A673 (cell line): ENCODE measurements around the gene CCDC197. TPM values are rescaled to one million over a fixed set of nuclear protein-coding genes. Genes with fewer than 3 reads are reported as not detected.

Experiments used
- BruUV-seq: library from RNA; stranded (reverse); fragments of 400-500 nt; replicated peaks from 2 replicates; lab custom pipeline; 2021; lab: Mats Ljungman, UMichigan
- CTCF ChIA-PET: fragments of 300-600 bp; sonication (Branson Sonifier 250); formaldehyde crosslinking; loops from one replicate; lab custom pipeline; 2022; ENCODE audit warnings: antibody characterized with exemption; lab: Charles Lee
- POLR2A ChIA-PET: fragments of 300-600 bp; sonication (Branson Sonifier 250); formaldehyde crosslinking; loops from one replicate; lab custom pipeline; 2022; ENCODE audit warnings: antibody characterized with exemption; ENCODE audit not compliant: low non-redundant PET; lab: Charles Lee
- DNase-seq: peaks from one replicate; pipeline ENCODE4 v3.0.0-alpha.2; 2015; ENCODE audit warnings: low spot score
- H3K27ac ChIP-seq: fragments of 200-600 bp; sonication (generic); 2 replicates; pipeline ENCODE4 v1.5.1; 2016; ENCODE audit warnings: mixed run types, low read depth, mild to moderate bottlenecking, mixed read lengths, antibody characterized with exemption, low read length; ENCODE audit not compliant: poor library complexity, severe bottlenecking
- H3K27me3 ChIP-seq: fragments of 200-600 bp; sonication (generic); replicated peaks from 2 replicates; pipeline ENCODE4 v1.6.1; 2017; ENCODE audit warnings: mixed run types, low read depth, mild to moderate bottlenecking, mixed read lengths, antibody characterized with exemption, low read length; ENCODE audit not compliant: insufficient read depth, poor library complexity
- H3K36me3 ChIP-seq: fragments of 200-600 bp; sonication (generic); 2 replicates; pipeline ENCODE4 v1.6.1; 2016; ENCODE audit warnings: mixed run types, mild to moderate bottlenecking, mixed read lengths, antibody characterized with exemption, low read length; ENCODE audit not compliant: insufficient read depth, poor library complexity, severe bottlenecking
- H3K4me1 ChIP-seq: fragments of 200-600 bp; sonication (generic); 2 replicates; pipeline ENCODE4 v1.6.1; 2017; ENCODE audit warnings: mixed run types, mild to moderate bottlenecking, mixed read lengths, antibody characterized with exemption, low read length; ENCODE audit not compliant: insufficient read depth, poor library complexity, severe bottlenecking
- H3K4me3 ChIP-seq: fragments of 200-600 bp; sonication (generic); 2 replicates; pipeline ENCODE4 v1.5.1; 2016; ENCODE audit warnings: low read depth, mixed run types, mild to moderate bottlenecking, mixed read lengths, low read length; ENCODE audit not compliant: poor library complexity, severe bottlenecking
- H3K9me3 ChIP-seq: fragments of 200-600 bp; sonication (generic); 2 replicates; pipeline ENCODE4 v1.6.1; 2016; ENCODE audit warnings: mixed run types, low read depth, mild to moderate bottlenecking, mixed read lengths, antibody characterized with exemption, low read length; ENCODE audit not compliant: poor library complexity, severe bottlenecking
- EZH2 ChIP-seq: fragments of 200-600 bp; sonication (generic); IDR thresholded peaks from 2 replicates; pipeline ENCODE4 v1.6.1; 2017; ENCODE audit warnings: borderline replicate concordance, low read depth, mild to moderate bottlenecking, mixed read lengths, antibody characterized with exemption, low read length; ENCODE audit not compliant: poor library complexity, severe bottlenecking
- intact Hi-C: fragments of 100-400 bp; cut with micrococcal nuclease; formaldehyde crosslinking; loops from one replicate; pipeline ENCODE4 v1.10.0; 2022; ENCODE audit not compliant: unreplicated experiment
- total RNA-seq: library from RNA; stranded (reverse); gene quantifications from 2 replicates; pipeline ENCODE4 v1.2.3, GENCODE V29; 2021
- TF ChIP-seq, protein P1 (sequence below): fragments of 300-800, 200-600 bp; sonication (generic); conservative IDR thresholded peaks from 2 replicates; pipeline ENCODE4 v1.5.1; 2017; ENCODE audit warnings: low read depth, mild to moderate bottlenecking, antibody characterized with exemption, low read length, moderate library complexity, mixed read lengths

Gene CCDC197
- total RNA-seq, 1 experiment from 2014 or later = not detected

DNA sequence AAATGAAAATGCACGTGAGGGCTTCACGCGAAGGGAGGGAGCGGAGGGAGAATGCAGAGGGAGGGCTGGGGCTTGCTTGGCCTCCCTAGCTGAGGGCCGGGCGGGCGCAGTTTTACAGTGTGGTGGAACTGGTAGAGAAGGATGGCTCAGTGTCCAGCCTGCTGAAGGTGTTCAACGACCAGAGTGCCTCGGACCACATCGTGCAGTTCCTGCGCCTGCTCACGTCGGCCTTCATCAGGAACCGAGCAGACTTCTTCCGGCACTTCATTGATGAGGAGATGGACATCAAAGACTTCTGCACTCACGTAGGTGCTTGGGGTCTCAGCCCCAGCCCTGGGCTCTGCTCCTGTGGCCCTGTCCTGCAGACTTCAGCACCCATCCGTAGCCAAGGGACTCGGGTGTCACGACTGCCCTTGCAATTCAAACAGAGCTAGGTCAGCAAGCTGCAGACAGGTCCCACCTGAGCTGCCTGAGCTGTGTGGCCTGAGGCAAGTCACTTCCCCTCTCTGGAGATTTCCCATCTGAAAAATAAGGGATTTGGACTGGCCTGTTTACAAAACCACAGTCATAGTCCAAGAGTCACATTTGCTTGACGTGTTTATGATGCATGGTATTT, 47.5 kb downstream of the CCDC197 start:
- TF ChIP-seq, protein P1, sequence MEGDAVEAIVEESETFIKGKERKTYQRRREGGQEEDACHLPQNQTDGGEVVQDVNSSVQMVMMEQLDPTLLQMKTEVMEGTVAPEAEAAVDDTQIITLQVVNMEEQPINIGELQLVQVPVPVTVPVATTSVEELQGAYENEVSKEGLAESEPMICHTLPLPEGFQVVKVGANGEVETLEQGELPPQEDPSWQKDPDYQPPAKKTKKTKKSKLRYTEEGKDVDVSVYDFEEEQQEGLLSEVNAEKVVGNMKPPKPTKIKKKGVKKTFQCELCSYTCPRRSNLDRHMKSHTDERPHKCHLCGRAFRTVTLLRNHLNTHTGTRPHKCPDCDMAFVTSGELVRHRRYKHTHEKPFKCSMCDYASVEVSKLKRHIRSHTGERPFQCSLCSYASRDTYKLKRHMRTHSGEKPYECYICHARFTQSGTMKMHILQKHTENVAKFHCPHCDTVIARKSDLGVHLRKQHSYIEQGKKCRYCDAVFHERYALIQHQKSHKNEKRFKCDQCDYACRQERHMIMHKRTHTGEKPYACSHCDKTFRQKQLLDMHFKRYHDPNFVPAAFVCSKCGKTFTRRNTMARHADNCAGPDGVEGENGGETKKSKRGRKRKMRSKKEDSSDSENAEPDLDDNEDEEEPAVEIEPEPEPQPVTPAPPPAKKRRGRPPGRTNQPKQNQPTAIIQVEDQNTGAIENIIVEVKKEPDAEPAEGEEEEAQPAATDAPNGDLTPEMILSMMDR = no peak
- no peak for TF ChIP-seq EZH2
- ChIA-PET POLR2A (interaction anchor here (0.6 kb wide), 1 partner anchor 136 kb away, joined by 6 read pairs; no protein-coding TSS in a partner anchor), CTCF (no interaction called here)
- H3K36me3 ChIP-seq = peaks cover 18% of the 10 kb centered on the region
- BruUV-seq = no TSS peak
- no peaks in the 10 kb centered on the region for H3K27me3 ChIP-seq
- DNase-seq = no peak
- H3K9me3 ChIP-seq = no peaks in the 10 kb centered on the region
- no peak overlapping the region for H3K4me3 ChIP-seq
- no peak overlapping the region for H3K27ac ChIP-seq
- intact Hi-C loops = no loop called here
- H3K4me1 ChIP-seq = peaks cover 17% of the 10 kb centered on the region

- intact Hi-C loops = no loop called here
- H3K36me3 ChIP-seq = peaks cover 23% of the 10 kb centered on the region
- H3K4me1 ChIP-seq = peaks cover 18% of the 10 kb centered on the region
Observed at GRCh38 chr14:94045101-94045500, 48.0 kb downstream of the CCDC197 start.

GRCh38 chr14:94045563-94046345, 48.7 kb downstream of the CCDC197 start:
- no peak overlapping the region for H3K27ac ChIP-seq
- peaks cover 18% of the 10 kb centered on the region for H3K4me1 ChIP-seq
- BruUV-seq = no TSS peak
- no peaks in the 10 kb centered on the region for H3K27me3 ChIP-seq
- ChIA-PET CTCF (no interaction called here), POLR2A (no interaction called here)
- H3K9me3 ChIP-seq = no peaks in the 10 kb centered on the region
- no peak overlapping the region for H3K4me3 ChIP-seq
- peaks cover 30% of the 10 kb centered on the region for H3K36me3 ChIP-seq
- intact Hi-C loops = no loop called here
- TF ChIP-seq EZH2 = no peak
- TF ChIP-seq, protein P1 = no peak
- no peak for DNase-seq

More at GRCh38 chr14:94045101-94045500, 48.0 kb downstream of the CCDC197 start:
- DNase-seq = no peak
- Histone ChIP-seq H3K27ac (no peak overlapping the region), H3K9me3 (no peaks in the 10 kb centered on the region), H3K27me3 (no peaks in the 10 kb centered on the region), H3K4me3 (no peak overlapping the region)
- TF ChIP-seq, protein P1 = no peak
- TF ChIP-seq EZH2 = no peak
- ChIA-PET CTCF (no interaction called here), POLR2A (interaction anchor here (0.6 kb wide), 1 partner anchor 135 kb away, joined by 6 read pairs; no protein-coding TSS in a partner anchor)
- no TSS peak for BruUV-seq
